HG02943 (cell line): ENCODE measurements around the gene PTPRD.

ENCODE experiments used
- ATAC-seq: cut with Tn5 transposase; IDR thresholded peaks from one replicate; pipeline ENCODE4 v1.9.1; 2021; ENCODE audit warnings: mild to moderate bottlenecking, low read depth, moderate library complexity; ENCODE audit not compliant: unreplicated experiment

The PTPRD gene

DNA sequence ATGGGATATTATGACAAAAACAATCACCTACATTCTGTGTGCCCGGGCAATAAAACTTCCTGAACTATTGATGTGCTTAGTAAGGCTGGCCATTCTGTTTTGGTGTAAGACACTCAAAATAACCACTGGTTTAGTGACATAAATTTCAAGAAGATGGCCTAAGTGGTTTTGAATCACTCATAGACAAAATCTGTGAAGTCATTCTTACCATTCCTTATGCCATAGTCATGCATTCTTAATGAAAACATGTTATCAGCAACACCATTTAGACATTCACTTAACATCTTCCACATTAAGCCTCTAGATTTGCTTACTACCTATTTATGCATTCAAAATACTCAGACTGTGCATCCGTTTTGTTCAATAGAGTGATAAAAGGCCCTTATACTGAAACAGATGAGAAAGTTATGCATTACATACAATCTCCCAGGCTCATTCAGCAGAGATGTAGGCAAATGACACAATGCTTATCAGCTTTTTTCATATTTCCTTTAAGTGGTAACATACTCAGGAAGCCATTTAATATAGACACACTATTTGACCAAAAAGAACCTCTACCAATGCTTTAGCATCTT lies 1964.4 kb downstream of the PTPRD start:
- no peak for ATAC-seq

DNA sequence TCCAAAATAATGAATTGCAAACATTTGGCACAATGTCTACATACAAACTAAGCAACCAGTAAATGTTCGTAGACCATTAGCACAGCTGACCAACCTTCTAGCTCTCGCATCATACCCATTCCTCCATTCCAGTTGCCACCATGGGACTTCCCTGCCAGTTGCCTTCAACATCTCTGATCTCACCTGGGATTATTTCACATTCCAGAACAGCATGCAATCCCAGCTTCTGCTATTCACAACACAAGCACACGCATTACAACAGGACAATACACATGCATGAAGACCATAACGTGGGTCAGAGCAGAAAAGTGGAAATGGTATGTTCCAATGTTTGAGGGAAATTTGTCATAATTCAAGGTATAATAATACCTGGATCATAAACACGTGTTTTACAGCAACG lies 1965.0 kb downstream of the PTPRD start:
- no peak for ATAC-seq

- no peak for ATAC-seq
These were observed 1968.2 kb downstream of the PTPRD start for GRCh38 chr9:8644571-8644970.

DNA sequence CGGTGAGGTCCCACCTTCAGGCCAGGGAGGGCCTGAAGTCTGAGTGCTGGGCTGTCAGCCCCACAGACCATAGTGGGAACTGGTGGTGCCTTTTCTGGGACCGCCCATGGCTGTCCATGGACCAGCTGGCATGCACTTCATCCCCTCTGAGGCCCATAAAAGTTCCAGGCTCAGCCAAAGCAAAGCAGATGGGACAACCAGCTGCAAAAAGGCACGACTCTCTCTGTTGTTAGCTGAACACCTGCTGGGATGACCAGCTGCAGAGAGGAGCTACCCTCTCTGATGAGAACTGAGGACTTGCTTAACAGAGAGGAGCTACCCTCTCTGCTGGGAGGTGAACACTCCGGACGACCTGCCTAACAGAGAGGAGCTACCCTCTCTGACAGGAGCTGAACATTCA lies 1968.9 kb downstream of the PTPRD start:
- ATAC-seq: no peak

- no peak for ATAC-seq
These were observed 1969.3 kb downstream of the PTPRD start for GRCh38 chr9:8643464-8643863.

- ATAC-seq: no peak
These were observed 1972.0 kb downstream of the PTPRD start for GRCh38 chr9:8640761-8641160.

DNA sequence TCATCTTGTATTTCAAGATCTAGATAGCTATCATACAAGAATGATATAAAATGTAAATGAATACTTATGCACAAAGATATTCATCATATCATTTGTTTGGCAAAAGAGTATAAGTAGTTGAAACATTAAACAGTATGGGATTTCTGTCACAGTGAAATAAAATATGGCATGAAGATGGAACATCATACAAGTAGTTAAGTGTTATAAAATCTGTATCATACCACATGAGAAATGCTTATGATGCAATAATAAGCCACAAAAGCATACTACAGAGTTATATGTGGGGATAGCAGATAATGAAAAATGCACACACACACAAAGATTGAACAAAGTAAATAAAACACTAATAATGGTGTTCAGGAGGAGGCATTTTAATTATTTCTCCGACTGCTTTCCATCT lies 1975.2 kb downstream of the PTPRD start:
- ATAC-seq: no peak

DNA sequence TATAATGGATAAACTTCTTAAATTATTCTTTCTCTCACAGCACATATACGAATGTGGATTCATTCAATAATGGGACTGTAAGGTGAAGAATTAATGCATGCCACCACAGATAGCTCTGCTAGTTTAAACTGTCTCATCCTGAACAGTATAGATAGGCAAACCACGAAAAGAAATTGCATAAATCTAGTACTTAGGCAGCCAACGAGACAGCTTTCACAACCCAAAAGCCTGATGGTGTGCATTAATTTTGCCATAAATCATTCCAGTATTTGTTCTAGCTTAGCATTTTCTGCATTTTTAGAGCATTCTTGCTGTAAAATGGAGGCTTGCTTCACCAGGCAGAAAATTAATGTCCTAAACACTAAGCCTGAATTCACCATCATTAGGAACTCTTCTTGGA lies 1979.0 kb downstream of the PTPRD start:
- no peak for ATAC-seq

DNA sequence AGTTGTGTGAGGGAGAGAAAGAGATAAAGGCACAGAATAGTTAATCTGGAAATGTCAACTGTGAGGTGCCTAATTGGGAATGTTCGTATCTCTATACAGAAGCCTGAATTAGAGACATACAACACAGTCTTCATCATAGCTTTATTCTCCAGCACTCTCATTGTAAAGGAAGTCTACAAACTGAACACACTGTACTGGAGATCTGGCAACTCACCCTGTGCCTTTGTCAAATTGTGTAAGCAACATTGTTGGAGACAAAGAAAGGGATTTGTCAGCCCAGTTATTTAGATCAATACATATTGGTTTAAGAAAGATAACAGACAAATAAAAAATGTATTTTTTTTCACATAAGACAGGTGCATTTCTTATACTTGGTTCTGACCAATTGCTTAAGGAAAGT lies 1980.3 kb downstream of the PTPRD start:
- ATAC-seq: no peak

GRCh38 chr9:8628791-8629190 lies 1984.0 kb downstream of the PTPRD start:
- no peak for ATAC-seq

DNA sequence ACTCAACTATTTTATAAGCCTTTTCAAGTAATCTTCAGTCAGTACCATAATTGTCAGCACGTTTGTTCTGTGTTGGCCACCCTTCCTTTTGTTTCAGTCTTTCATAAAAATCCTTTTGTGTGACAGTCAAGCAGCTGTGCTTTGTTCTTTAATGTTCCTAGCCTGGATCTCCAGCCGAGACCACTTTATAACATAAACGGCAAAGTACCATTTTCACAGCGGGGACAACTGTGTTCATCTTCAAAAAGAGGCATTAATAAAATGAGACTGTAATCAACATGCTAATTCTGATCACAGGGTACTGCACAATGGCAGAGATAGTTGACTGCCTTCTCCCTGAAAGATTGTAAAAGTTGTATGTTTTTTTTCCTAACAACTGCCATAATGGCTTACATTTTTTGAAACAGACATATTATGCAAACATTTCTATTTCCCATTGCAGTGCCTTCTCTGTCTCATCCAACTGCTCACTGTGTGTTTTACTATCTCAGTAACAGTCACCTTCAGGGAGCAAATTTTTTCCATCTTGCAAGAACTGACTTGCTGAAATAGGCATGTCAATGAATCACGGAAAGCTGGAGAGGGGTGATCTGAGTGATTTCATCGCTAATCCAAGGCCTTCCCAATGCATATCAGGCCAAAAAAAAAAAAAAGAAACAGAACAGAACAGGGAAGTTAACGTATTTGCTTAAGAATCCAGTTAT lies 1984.7 kb downstream of the PTPRD start:
- ATAC-seq: no peak

DNA sequence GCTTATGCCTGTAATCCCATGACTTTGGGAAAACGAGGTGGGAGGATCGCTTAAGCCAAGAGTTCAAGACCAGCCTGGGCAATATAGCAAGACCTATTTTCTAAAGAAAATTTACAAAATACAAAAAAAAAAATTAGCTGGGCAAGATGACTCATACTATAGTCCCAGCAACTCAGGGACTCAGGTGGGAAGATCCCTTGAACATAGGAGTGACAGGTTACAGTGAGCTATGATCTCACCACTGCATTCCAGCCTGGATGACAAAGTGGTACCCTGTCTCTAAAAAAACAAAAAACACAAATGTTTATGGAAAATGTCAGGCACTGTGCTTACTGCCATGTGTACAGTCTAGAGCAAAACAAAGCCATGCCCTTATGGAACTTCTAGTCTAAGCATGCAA lies 1989.9 kb downstream of the PTPRD start:
- ATAC-seq: no peak

GRCh38 chr9:8622222-8622802 lies 1990.5 kb downstream of the PTPRD start:
- no peak for ATAC-seq

DNA sequence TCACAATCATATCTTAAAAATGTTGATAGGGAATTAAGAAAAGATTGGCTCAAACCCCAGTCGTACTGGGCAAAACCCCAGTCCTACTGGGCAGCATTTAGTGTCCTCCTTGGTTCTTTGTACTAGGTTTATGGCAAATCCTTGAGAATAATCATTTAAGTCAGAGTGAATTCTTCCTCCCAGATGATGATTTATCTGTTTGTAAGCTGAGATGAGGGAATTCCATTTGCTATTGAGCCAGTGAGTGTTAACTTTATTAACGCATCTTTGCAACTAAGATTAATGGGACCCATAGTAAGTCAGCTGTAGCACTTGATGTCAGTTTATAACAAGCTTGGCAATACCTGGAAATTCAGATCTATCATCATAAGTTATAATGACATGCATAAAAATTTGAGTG lies 1991.4 kb downstream of the PTPRD start:
- no peak for ATAC-seq

DNA sequence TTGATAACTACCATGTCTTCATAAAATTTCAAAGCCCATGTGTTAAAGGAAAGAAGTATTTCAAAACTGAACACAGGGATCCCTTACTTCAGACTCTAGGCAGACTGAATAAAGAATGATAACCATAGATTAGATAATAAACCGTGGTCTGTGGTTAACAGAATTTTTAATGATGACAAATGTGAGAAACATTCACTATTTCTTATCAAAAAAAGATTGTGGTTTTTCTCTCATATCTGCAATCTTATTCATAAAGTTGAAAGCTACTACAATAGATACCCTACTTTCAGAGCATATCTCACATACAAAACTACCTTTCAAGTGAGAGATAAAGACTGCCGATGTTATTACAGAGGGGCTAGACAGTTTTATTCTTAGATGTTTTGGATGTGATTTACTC lies 1996.4 kb downstream of the PTPRD start:
- ATAC-seq: no peak

- no peak for ATAC-seq
These were observed 1997.8 kb downstream of the PTPRD start for GRCh38 chr9:8614926-8615440.

GRCh38 chr9:8613346-8613825 lies 1999.4 kb downstream of the PTPRD start:
- ATAC-seq: no peak

DNA sequence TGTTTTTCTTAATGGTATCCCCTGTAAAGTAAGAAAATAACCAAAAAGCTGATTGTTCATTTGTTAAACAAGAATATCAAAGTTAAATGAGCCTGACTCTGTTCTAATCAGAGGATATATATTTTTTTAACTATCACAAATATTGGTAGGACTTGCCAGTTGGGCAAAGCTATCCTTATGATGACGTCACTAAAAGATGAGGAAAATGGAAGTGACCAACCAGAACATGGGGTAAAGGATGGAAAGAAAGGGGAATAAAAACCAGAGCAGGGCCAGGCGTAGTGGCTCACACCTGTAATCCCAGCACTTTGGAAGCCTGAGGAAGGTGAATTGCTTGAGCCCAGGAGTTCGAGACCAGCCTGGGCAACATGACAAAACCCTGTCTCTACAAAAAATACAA lies 2001.6 kb downstream of the PTPRD start:
- no peak for ATAC-seq

DNA sequence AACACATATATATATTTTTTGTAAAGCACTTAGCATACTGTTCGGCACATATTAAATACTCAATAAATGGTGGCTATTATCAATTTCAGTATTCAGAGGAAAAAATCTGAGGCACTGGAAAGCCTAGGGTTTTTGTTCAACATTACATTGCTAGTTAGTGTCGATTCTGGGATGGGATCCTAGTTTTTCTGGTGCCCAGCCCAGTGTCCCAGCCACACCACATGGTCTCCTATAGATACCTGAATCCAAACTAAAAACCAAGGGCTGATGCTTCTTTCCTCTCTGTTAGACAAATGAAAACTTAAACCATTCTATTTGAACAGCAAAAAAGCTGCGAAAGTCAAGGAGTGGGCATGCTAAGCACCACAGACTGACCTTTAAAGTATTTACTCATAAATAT lies 2002.5 kb downstream of the PTPRD start:
- ATAC-seq: no peak

GRCh38 chr9:8605096-8605495 lies 2007.7 kb downstream of the PTPRD start:
- ATAC-seq: no peak

GRCh38 chr9:8604201-8604600 lies 2008.6 kb downstream of the PTPRD start:
- no peak for ATAC-seq
